GM21526 (cell line): ENCODE measurements around the gene SERPINF2.
"Not testable (repeated sequence)": the region's sequence is repeated elsewhere in the genome, so short reads cannot be mapped to it uniquely, and the experiment has no call there.

ENCODE experiments used
- ATAC-seq: cut with Tn5 transposase; IDR thresholded peaks from one replicate; pipeline ENCODE4 v1.9.1; 2021; ENCODE audit warnings: moderate library complexity; ENCODE audit not compliant: unreplicated experiment, low FRiP score

SERPINF2 gene

DNA sequence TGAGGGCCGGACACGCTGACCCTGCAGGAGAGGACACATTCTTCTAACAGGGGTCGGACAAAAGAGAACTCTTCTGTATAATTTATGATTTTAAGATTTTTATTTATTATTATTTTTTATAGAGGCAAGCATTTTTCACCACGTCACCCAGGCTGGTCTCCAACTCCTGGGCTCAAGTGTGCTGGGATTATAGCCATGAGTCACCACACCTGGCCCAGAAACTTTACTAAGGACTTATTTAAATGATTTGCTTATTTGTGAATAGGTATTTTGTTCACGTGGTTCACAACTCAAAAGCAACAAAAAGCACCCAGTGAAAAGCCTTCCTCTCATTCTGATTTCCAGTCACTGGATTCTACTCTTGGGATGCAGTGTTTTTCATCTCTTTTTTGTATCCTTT lies 16.9 kb downstream of the SERPINF2 start:
- ATAC-seq: no peak

DNA sequence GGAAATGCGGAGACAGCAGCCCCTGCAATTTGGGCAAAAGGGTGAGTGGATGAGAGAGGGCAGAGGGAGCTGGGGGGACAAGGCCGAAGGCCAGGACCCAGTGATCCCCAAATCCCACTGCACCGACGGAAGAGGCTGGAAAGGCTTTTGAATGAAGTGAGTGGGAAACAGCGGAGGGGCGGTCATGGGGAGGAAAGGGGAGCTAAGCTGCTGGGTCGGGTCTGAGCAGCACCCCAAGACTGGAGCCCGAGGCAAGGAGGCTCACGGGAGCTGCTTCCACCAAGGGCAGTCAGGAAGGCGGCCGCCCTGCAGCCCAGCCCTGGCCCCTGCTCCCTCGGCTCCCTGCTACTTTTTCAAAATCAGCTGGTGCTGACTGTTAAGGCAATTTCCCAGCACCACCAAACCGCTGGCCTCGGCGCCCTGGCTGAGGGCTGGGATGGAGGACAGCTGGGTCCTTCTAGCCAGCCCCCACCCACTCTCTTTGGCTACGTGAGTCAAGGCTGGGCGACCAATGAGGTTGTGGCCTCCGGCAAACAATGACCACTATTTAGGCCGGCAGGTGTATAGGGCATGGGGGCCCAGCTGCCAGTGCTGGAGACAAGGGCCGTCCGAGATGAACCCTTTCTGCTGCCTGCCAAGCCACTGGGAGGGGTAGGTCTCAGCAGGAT lies 19.7 kb downstream of the SERPINF2 start:
- ATAC-seq: no peak

DNA sequence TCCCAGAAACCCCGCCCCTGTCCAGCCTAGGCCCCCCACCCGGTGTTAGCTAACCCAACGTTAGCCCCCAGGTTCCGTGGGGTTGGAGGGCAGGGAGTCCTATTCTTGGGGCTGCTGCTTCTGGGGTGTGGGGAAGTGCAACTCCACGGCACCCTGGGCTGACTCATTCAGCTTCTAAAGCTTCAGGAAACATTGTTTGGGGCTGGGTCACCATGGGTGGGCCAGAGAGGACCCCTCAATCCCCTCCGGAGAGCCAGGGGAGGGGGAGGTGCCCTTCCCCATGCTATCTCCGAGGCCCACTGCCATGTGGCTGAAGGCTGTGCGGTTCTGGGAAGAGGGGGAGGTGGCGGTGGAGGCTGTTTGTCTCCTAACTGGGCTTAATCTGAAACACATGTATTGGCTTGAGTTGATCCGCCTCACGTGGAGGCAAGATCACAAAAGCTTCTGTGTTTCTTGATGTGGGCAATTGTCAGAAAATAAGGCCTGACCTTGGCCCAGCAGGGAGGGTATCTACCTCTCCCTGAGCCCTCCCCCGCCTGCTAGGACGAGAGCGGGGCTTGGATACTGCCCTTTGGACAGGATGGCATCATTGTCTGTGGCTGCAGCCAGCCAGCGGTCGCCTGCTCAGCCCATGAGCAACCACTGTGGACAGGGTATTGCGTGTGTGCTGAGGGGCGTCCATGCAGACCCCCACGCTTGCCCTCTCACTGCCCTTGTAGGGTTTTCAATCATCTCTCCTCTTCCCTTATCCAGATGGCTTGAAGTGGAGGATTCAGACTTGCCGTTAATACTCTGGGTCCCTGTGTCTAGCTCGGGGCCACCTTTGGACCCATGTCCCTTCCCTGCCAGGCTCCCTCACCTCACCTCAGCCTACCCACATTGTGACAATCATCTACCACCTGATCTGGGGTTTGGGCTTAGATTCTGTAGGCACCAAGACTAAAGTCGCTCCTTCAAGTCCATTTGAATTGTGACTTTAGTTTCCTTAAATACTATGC lies 20.5 kb downstream of the SERPINF2 start:
- no peak for ATAC-seq

DNA sequence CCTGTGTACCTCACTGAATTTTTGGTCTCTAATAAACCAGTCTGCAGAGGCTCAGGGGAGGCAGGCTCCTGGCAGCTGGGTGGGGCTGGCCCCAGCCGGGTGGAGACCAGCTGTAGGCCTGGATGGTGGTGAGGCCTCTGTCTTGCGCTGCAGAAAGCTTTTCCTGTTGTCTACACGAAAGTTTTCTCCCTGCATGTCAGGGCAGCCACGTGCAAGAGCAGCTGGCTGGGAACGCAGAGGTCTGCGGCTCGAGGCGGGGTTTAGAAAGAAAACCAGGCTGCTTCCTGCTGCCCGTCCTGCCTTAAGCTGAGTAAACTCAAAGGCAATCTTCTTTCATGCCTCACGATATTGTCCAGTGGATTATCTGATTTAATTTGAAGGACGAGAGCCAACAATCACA lies 21.6 kb downstream of the SERPINF2 start:
- ATAC-seq: no peak

DNA sequence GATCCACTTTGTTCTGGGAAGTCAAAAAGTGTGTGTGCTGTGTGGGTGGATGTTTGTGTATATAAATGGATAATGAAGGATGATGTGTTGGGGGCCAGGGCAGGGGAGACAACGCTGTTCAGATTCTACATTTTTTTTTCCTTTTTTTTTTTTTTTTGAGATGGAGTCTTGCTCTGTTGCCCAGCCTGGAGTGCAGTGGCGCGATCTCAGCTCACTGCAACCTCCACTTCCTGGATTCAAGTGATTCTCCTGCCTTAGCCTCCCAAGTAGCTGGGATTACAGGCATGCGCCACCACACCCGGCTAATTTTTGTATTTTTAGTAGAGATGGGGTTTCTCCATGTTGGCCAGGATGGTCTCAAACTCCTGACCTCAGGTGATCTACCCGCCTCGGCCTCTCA lies 22.0 kb downstream of the SERPINF2 start:
- not testable (repeated sequence) for ATAC-seq

DNA sequence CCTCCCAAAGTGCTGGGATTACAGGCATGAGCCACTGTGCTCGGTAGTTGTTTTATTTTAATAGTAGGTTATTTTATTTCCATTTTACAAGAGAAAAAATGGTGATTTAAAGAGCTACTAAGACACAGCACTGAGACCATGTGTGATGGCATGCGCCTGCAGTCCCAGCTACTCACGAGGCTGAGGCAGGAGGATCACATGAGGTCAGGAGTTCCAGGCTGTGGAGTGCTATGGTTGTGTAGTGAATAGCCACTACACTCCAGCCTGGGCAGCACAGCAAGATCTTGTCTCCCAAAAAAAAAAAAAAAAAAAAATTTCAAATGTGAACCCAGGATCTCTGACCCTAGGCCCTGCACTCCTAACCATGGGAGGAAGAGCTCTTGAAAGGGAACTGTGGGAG lies 22.9 kb downstream of the SERPINF2 start:
- no peak for ATAC-seq

DNA sequence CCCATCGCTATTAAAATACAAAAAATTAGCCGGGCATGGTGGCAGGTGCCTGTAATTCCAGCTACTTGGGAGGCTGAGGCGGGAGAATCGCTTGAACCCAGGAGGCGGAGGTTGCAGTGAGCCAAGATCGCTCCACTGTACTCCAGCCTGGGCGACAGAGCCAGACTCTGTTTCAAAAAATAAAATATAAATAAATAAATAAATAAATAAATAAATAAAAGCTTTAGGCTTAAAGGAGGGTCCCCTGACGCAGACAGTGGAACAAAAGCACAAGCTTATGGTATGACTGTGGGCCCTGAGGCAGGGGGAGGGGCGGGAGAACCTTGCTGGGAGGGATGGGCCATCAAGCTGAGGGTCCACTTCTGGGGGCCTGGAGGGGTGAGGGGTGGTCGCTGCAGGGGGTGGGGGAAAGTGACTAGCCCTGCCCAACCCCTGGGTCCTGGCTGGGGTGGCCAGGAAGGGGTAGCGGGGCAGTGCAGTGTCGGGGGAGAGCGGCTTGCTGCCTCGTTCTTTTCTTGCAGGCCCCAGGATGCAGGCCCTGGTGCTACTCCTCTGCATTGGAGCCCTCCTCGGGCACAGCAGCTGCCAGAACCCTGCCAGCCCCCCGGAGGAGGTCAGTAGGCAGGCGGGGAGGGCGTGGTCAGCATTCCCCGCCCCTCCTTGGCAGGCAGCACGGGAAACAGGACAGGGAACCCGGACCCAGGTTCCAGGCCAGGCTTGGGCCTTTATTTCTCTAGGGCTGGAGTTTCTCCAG lies 23.9 kb downstream of the SERPINF2 start:
- ATAC-seq: no peak

DNA sequence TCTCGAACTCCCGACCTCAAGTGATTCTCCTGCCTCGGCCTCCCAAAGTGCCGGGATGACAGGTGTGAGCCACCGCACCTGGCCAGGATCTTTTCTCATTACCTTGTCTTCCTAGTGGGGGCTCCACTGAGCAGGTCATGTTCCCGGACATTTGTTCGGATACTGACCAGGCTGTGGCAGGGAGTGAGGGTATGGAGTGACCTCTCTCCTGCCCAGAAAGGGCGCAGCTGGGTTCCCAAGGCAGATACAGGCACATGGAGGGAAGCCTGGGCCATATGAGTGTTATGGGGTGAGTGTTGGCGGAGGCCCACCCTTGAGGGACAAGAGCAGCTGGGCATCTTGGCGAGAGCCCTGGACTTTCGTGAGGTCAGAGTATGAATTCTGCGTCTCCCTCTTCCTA lies 24.7 kb downstream of the SERPINF2 start:
- ATAC-seq: no peak

DNA sequence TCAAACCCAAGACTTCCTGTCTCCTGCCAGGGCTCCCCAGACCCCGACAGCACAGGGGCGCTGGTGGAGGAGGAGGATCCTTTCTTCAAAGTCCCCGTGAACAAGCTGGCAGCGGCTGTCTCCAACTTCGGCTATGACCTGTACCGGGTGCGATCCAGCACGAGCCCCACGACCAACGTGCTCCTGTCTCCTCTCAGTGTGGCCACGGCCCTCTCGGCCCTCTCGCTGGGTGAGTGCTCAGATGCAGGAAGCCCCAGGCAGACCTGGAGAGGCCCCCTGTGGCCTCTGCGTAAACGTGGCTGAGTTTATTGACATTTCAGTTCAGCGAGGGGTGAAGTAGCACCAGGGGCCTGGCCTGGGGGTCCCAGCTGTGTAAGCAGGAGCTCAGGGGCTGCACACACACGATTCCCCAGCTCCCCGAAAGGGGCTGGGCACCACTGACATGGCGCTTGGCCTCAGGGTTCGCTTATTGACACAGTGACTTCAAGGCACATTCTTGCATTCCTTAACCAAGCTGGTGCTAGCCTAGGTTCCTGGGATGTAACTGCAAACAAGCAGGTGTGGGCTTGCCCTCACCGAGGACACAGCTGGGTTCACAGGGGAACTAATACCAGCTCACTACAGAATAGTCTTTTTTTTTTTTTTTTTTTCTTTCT lies 27.3 kb downstream of the SERPINF2 start:
- ATAC-seq: no peak

DNA sequence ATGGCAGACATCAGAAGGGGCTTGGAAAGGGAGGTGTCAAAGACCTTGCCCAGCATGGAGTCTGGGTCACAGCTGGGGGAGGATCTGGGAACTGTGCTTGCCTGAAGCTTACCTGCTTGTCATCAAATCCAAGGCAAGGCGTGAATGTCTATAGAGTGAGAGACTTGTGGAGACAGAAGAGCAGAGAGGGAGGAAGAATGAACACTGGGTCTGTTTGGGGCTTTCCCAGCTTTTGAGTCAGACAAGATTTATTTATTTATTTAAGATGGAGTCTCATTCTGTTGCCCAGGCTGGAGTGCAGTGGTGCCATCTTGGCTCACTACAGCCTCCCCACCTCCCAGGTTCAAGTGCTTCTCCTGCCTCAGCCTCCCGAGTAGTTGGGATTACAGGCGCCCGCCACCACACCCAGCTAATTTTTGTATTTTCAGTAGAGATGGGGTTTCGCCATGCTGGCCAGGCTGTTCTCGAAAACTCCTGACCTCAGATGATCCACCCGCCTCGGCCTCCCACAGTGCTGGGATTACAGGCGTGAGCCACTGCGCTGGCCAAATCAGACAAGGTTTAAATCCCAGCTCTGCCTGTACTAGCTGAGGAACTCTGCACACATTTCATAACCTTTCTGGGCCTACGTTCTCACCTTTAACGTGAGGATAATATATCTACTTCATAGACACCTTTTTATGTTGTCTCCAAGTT lies 30.5 kb downstream of the SERPINF2 start:
- not testable (repeated sequence) for ATAC-seq

DNA sequence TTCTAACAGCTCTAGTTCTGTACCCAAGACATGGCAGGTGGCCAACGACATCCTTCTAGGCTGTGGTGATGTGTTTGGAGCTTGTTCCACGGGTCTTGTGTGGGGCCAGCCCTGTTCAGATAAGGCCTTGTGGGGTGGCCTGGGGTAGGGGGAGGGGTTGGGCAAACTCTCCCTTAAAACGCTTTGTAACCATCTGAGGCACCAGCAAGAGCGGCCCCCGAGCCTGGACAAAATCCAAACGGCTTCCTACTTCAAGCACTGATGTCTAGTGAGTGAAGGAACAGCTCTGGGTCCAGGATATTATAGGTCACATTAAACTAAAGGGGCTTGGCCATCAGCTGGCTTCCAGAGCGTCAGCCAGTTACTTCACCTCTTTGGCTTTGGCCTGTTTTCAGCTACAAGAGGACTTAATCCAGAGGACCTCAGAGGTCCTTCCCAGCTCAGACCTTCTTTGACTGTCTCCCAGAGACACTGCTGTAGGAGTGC lies 31.1 kb downstream of the SERPINF2 start:
- no peak for ATAC-seq

DNA sequence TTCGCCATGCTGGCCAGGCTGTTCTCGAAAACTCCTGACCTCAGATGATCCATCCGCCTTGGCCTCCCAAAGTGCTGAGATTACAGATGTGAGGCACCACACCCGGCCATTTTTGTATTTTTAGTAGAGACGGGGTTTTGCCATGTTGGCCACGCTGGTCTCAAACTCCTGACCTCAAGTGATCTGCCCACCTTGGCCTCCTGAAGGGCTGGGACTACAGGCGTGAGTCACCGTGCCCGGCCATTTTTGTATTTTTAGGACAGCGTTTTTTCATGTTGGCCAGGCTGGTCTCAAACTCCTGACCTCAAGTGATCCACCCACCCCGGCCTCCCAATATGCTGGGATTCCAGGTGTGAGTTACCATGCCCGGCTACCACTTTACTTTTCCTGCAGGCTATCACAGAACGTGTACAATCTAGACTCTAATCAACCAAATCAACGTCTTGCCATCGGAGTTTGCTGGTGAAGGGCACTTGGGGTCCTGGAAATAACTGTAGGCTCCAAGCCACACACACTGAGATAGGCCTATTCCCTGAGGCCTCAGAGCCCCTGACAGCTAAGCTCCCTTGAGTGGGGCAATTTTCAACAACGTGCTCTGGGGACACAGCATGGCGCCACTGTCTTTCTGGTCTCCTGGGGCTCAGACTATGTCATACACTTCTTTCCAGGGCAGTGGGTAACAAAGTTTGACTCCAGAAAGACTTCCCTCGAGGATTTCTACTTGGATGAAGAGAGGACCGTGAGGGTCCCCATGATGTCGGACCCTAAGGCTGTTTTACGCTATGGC lies 31.9 kb downstream of the SERPINF2 start:
- no peak for ATAC-seq

DNA sequence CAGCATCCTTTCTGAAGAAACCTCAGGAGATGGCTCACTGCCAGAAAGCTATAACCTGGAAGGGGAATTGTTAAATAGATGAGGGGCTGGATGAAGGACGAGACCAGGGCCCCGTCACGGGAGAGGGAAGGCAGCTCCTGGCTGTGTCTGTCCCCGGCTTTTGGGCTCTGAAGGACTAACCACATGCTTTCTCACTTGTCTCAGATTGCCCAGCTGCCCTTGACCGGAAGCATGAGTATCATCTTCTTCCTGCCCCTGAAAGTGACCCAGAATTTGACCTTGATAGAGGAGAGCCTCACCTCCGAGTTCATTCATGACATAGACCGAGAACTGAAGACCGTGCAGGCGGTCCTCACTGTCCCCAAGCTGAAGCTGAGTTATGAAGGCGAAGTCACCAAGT lies 33.7 kb downstream of the SERPINF2 start:
- ATAC-seq: no peak

DNA sequence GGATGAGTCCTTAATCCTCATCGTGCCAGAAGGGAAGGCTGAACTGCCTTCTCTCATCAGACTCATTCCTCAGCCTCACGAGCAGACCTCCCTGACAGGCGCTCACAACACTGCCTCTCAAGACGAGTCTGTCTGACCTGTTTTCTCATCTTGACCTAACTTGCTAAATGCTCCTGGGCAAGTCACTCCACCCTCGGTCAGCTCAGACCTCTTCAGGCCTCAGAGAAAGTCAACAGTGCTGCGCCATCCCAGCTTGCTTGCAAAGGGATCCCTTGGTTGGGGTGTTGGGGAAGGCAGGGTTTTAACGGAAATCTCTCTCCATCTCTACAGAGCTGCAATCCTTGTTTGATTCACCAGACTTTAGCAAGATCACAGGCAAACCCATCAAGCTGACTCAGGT lies 34.2 kb downstream of the SERPINF2 start:
- no peak for ATAC-seq

DNA sequence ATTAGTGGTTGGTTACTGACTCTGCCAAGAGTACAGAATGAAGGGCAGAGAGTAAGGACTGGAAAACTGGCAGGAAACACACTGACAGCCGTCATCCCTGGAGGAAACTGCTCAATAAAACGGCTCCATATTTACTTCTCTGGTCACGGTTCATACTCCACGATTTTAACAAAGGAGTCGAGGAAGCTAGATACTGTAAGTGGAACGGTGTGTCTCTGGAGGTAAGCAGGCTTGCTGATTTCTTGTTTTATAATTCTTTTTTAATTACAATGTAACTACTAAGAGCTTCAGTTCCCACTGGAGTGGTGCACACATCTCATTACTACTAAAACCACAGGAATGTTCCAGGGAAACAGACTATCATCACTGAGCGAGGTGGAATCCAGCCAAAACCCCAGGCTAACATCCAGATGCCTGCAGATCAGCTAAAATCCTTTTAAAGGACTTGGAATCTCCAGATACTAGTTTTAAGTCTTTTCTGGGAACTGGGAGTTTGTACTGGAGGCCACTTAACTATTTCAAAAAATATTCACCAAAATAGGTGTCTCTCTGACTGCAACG lies 37.0 kb downstream of the SERPINF2 start:
- no peak for ATAC-seq

DNA sequence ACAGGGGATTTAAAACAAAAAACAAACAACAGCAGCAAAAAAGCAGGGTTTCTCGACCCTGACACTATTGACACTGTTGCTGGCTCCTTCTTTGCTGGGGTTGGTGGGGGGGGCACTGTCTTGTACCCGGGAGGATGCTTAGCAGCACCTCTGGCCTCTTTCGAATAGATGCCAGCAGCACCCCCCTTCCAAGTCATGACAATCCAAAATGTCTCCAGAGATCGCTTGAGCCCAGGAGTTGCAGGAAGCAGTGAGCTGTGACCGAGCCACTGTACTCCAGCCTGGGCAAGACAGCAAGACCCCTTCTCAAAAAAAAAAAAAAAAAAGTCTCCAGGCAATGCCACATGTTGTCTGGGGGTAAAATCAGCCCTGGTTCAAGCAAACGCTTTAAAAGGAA lies 39.5 kb downstream of the SERPINF2 start:
- no peak for ATAC-seq

DNA sequence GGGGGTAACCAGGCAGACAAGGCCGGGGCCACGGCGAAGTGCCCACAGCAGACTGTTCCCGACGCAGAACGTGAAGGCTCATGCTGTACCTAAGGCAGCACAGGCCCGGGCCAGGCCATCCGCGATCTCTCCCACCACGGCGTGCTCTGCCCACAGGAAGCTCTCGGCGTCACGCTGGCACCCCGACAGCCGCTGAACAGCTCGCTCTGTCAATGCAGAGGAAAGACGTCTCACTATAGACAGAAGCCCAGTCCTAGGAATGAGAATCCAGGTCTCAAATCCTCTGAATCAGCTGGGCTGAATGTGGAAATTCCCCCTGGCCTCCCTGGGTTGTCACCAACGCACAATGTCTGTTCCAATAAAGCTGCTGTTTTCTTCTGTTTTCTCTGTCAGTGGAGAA lies 40.6 kb downstream of the SERPINF2 start:
- no peak for ATAC-seq

DNA sequence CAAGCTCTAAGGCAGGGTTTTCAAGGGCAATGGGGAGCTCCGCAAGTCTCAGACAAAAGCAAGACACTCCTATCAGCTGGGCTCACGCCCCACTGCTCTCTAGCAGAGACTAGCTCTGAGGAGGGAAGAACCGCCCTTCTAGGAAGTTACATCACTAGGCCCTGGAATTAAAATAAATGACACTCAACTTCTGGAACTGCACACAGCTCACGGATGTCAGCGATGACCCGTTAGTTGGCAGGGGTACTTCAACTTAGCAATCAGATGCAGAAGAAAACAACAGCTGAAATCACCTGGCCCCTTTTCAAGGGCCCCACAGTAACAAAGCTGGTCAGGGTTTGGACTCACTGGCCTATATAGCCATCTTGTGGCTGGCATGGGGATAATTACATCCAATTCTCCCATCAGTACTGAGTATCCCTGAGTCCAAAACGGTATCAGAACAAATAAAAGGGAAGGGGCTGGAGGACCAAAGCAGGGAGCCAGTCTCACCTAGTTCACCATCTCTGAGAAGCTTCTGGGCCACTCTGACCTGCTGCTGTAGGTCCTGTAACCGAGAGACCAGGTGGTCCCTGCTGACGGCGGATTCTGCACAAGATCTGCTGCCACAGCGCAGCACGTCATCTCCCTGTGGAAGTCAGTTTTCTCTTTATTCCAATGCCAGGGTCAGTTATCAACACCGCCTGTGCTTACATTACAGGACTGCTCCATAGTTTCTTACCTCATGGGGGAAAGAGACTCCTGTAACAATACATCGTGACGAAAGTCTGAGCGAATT lies 41.4 kb downstream of the SERPINF2 start:
- ATAC-seq: no peak
